HEK293 (cell line): ENCODE data around the gene FXYD6.

Experiments
- CTCF ChIP-seq: fragments of 450-650 bp; formaldehyde crosslinking; IDR thresholded peaks from 2 replicates; pipeline ENCODE4 v1.5.1; 2016; ENCODE audit warnings: missing biosample characterization, missing genetic modification characterization
- REST ChIP-seq: fragments of 450-650 bp; formaldehyde crosslinking; IDR thresholded peaks from 2 replicates; pipeline ENCODE4 v1.5.1; 2016; ENCODE audit warnings: missing biosample characterization, missing genetic modification characterization
- ZBTB7A ChIP-seq: fragments of 450-650 bp; formaldehyde crosslinking; IDR thresholded peaks from 2 replicates; pipeline ENCODE4 v1.5.1; 2016; ENCODE audit warnings: low read depth, missing biosample characterization, missing genetic modification characterization

DNA sequence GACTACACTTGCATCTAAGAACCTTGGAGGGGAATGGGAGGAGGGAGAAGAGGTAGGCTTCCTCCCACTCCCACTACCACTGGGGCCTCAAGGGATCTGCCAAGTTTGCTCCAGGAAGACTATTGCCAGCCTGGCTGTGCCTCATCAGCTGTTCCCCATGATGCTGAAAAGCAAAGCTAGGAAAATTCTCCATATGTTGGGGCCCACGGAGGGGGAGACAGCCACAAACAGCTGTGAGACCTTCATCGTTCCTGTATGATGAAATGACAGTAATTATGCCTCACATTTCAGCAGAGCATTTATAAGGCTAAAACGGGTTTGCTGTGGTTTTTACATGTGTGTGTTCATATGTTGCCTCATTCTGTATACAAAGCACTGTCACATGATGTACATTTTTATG is 86.2 kb downstream of the FXYD6 start:
- TF ChIP-seq ZBTB7A (tag by site-specific recombination) (no peak), CTCF (tag by site-specific recombination) (no peak), REST (tag by site-specific recombination) (no peak)
